Ishikawa (cell line): ENCODE data around the gene ZBTB18.

Experiments
- CREB1 ChIP-seq: IDR thresholded peaks from 2 replicates; pipeline ENCODE4 v1.6.1; 2012; ENCODE audit warnings: low read depth
- EP300 ChIP-seq: IDR thresholded peaks from 2 replicates; pipeline ENCODE4 v1.6.1; 2012; ENCODE audit warnings: borderline replicate concordance
- FOXM1 ChIP-seq: IDR thresholded peaks from 2 replicates; pipeline ENCODE4 v1.6.1; 2012; ENCODE audit warnings: low read depth, borderline replicate concordance
- NFIC ChIP-seq: IDR thresholded peaks from 2 replicates; pipeline ENCODE4 v1.6.1; 2012
- RAD21 ChIP-seq: IDR thresholded peaks from 2 replicates; pipeline ENCODE4 v1.6.1; 2012; ENCODE audit warnings: low read depth
- TAF1 ChIP-seq: IDR thresholded peaks from 2 replicates; pipeline ENCODE4 v1.6.1; 2012; ENCODE audit warnings: low read depth, mild to moderate bottlenecking
- TCF12 ChIP-seq: IDR thresholded peaks from 2 replicates; pipeline ENCODE4 v1.6.1; 2012; ENCODE audit warnings: low read depth
- TF ChIP-seq, protein P1 (sequence below): IDR thresholded peaks from 2 replicates; pipeline ENCODE4 v1.6.1; 2012

DNA sequence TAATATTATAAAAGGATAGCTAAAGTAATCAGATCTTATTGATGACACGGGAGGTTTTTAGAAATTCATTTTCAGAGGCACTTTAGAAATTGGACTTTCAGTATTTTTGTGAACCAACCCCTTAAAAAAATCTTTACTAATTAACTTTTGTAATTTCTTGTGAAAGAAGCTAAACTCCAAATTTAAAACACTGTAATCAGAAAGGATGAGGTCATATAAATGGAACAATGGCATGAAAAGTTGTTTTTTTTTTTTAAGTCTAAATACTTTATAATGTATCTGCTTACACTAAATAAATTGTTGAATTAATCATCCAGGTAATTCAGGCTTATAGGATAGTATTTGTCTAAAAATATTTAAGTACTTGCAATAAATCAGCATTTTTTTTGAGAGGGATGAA is 9.0 kb downstream of the ZBTB18 start:
- TF ChIP-seq FOXM1 = no peak
- no peak for TF ChIP-seq EP300
- no peak for TF ChIP-seq TAF1
- no peak for TF ChIP-seq TCF12
- TF ChIP-seq CREB1 = no peak
- no peak for TF ChIP-seq RAD21
- TF ChIP-seq NFIC = no peak
- TF ChIP-seq, protein P1, sequence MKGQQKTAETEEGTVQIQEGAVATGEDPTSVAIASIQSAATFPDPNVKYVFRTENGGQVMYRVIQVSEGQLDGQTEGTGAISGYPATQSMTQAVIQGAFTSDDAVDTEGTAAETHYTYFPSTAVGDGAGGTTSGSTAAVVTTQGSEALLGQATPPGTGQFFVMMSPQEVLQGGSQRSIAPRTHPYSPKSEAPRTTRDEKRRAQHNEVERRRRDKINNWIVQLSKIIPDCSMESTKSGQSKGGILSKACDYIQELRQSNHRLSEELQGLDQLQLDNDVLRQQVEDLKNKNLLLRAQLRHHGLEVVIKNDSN = no peak
